Activated naive CD4-positive, alpha-beta T cell treated with anti-CD3 and anti-CD28 coated beads, Interleukin-2, amount 50 U/mL, for 72 hours (primary cell): ENCODE measurements around the gene SEMA6C. TPM values are rescaled to one million over a fixed set of nuclear protein-coding genes. Genes with fewer than 3 reads are reported as not detected.
A peak's percentile ranks its signal among the peaks of the same experiment; 100 is the strongest.
"Not testable (repeated sequence)": the region's sequence is repeated elsewhere in the genome, so short reads cannot be mapped to it uniquely, and the experiment has no call there.

Experiments used
- ATAC-seq, 2 donors: fragments of 150-1000 bp; cut with Tn5 transposase; 2 replicates each; pipeline ENCODE4 v1.10.0; 2021; ENCODE audit warnings: mild to moderate bottlenecking in 2 of 2, moderate library complexity in 2 of 2
- DNase-seq, 2 donors: peaks; one replicate each; pipeline ENCODE4 v3.0.0; 2021 to 2022; ENCODE audit warnings: low spot score in 2 of 2
- H3K27ac Mint-ChIP-seq, 2 donors: one replicate each; pipeline ENCODE4 v1.8.0; 2022; ENCODE audit warnings: mild to moderate bottlenecking in 2 of 2, mixed read lengths in 2 of 2
- H3K36me3 Mint-ChIP-seq, 2 donors: one replicate each; pipeline ENCODE4 v1.8.0; 2022; ENCODE audit warnings: mixed read lengths in 2 of 2
- H3K9me3 Mint-ChIP-seq, 2 donors: one replicate each; pipeline ENCODE4 v1.8.0; 2022; ENCODE audit warnings: mixed read lengths in 2 of 2
- total RNA-seq, 2 donors: library from RNA; stranded (reverse); gene quantifications; one replicate each; pipeline ENCODE4 v1.2.3, GENCODE V29; 2022

Gene SEMA6C
- 1 to 10 TPM; 2.8 to 7.1 TPM for total RNA-seq

- ATAC-seq (peak; percentile 100), DNase-seq (peak; percentile 89 to 90)
- peak within 1 kb of the TSS; percentile 64 to 73 for H3K27ac Mint-ChIP-seq
- no peaks in the 10 kb centered on the region for H3K9me3 Mint-ChIP-seq
- H3K36me3 Mint-ChIP-seq: no peaks in the 10 kb centered on the region
These were observed at the start of gene SEMA6C for GRCh38 chr1:151146412-151147131. SEMA6C (minus strand) TSS chr1:151146631; CDS start chr1:151142621, 4,010 bp downstream.

- H3K36me3 Mint-ChIP-seq: peaks cover 22 to 24% of the 10 kb centered on the region in 2 donors
- not testable (repeated sequence) for DNase-seq, H3K9me3 Mint-ChIP-seq, H3K27ac Mint-ChIP-seq, ATAC-seq
These were observed 48.6 kb upstream of the SEMA6C start for GRCh38 chr1:151194894-151195594.

GRCh38 chr1:151193856-151194255, 47.4 kb upstream of the SEMA6C start:
- H3K9me3 Mint-ChIP-seq: no peaks in the 10 kb centered on the region

GRCh38 chr1:151193304-151193703, 46.9 kb upstream of the SEMA6C start:
- Mint-ChIP-seq H3K36me3 (peaks cover 9 to 11% of the 10 kb centered on the region in 2 donors), H3K27ac (no peak overlapping the region), H3K9me3 (no peaks in the 10 kb centered on the region)
- DNase-seq (no peak), ATAC-seq (no peak)

More at GRCh38 chr1:151193856-151194255, 47.4 kb upstream of the SEMA6C start:
- peaks cover 15 to 16% of the 10 kb centered on the region in 2 donors for H3K36me3 Mint-ChIP-seq
- ATAC-seq (no peak), DNase-seq (no peak)
- no peak overlapping the region for H3K27ac Mint-ChIP-seq

- no peak for ATAC-seq
- peaks cover 6 to 7% of the 10 kb centered on the region in 2 donors for H3K36me3 Mint-ChIP-seq
- no peaks in the 10 kb centered on the region for H3K9me3 Mint-ChIP-seq
- no peak for DNase-seq
- no peak overlapping the region for H3K27ac Mint-ChIP-seq
These were observed 45.6 kb upstream of the SEMA6C start for GRCh38 chr1:151192047-151192446.

- Mint-ChIP-seq H3K27ac (peak within 1 kb of the TSS; percentile 93 to 99), H3K9me3 (no peaks in the 10 kb centered on the region), H3K36me3 (peaks cover 6 to 16% of the 10 kb centered on the region in 2 donors)
- ATAC-seq (peak; percentile 97 to 99), DNase-seq (peak; percentile 80 to 86)
These were observed 43.4 kb upstream of the SEMA6C start, which contains the start of gene VPS72 for GRCh38 chr1:151189637-151190445. VPS72 (minus strand) TSS chr1:151190197; CDS start chr1:151190121, 76 bp downstream.

- Mint-ChIP-seq H3K36me3 (peaks cover 11 to 23% of the 10 kb centered on the region in 2 donors), H3K27ac (peak overlapping the region; percentile 91 to 93)
- not testable (repeated sequence) for ATAC-seq, H3K9me3 Mint-ChIP-seq, DNase-seq
These were observed 42.2 kb upstream of the SEMA6C start for GRCh38 chr1:151188667-151189066.

- DNase-seq (no peak), ATAC-seq (no peak)
- H3K9me3 Mint-ChIP-seq: no peaks in the 10 kb centered on the region
- H3K36me3 Mint-ChIP-seq: peaks cover 18 to 31% of the 10 kb centered on the region in 2 donors
- no peak overlapping the region for H3K27ac Mint-ChIP-seq
These were observed 40.8 kb upstream of the SEMA6C start for GRCh38 chr1:151187205-151187604.

- H3K27ac Mint-ChIP-seq: peak overlapping the region in 1 of 2 donors; percentile 69
- ATAC-seq (no peak), DNase-seq (no peak)
- no peaks in the 10 kb centered on the region for H3K9me3 Mint-ChIP-seq
- H3K36me3 Mint-ChIP-seq: peaks cover 12 to 39% of the 10 kb centered on the region in 2 donors
These were observed 37.8 kb upstream of the SEMA6C start for GRCh38 chr1:151184211-151184610.

GRCh38 chr1:151176514-151177045, 30.1 kb upstream of the SEMA6C start:
- H3K27ac Mint-ChIP-seq: peak overlapping the region in 1 of 2 donors; percentile 70
- peaks cover 10 to 13% of the 10 kb centered on the region in 2 donors for H3K36me3 Mint-ChIP-seq
- ATAC-seq: no peak

GRCh38 chr1:151175863-151176262, 29.4 kb upstream of the SEMA6C start, which contains the start of gene TMOD4:
TMOD4 (minus strand) TSS chr1:151175981; CDS start chr1:151174875, 1,106 bp downstream.
- no peaks in the 10 kb centered on the region for H3K9me3 Mint-ChIP-seq
- no peak for DNase-seq

More at GRCh38 chr1:151176514-151177045, 30.1 kb upstream of the SEMA6C start:
- no peaks in the 10 kb centered on the region for H3K9me3 Mint-ChIP-seq
- DNase-seq: no peak

GRCh38 chr1:151175041-151175741, 28.8 kb upstream of the SEMA6C start:
- no peak for DNase-seq
- no peak for ATAC-seq
- Mint-ChIP-seq H3K36me3 (peaks cover 0 to 10% of the 10 kb centered on the region in 2 donors), H3K27ac (peak overlapping the region in 1 of 2 donors; percentile 21), H3K9me3 (no peaks in the 10 kb centered on the region)

More at GRCh38 chr1:151175863-151176262, 29.4 kb upstream of the SEMA6C start, which contains the start of gene TMOD4:
- Mint-ChIP-seq H3K36me3 (peaks cover 5 to 10% of the 10 kb centered on the region in 2 donors), H3K27ac (peak within 1 kb of the TSS; percentile 21 to 70)
- peak; percentile 41 to 64 for ATAC-seq

- ATAC-seq (no peak), DNase-seq (no peak)
- Mint-ChIP-seq H3K36me3 (peaks cover 13 to 19% of the 10 kb centered on the region in 2 donors), H3K9me3 (no peaks in the 10 kb centered on the region), H3K27ac (peak overlapping the region; percentile 6 to 7)
These were observed 24.8 kb upstream of the SEMA6C start for GRCh38 chr1:151171190-151171589.

- DNase-seq (no peak), ATAC-seq (no peak)
- Mint-ChIP-seq H3K9me3 (no peaks in the 10 kb centered on the region), H3K36me3 (peaks cover 22 to 25% of the 10 kb centered on the region in 2 donors), H3K27ac (peak overlapping the region; percentile 73 to 95)
These were observed 20.7 kb upstream of the SEMA6C start for GRCh38 chr1:151167116-151167515.

- no peak for DNase-seq
- H3K36me3 Mint-ChIP-seq: peaks cover 22 to 25% of the 10 kb centered on the region in 2 donors
These were observed 20.1 kb upstream of the SEMA6C start for GRCh38 chr1:151166505-151166956.

More at GRCh38 chr1:151166505-151166956, 20.1 kb upstream of the SEMA6C start:
- Mint-ChIP-seq H3K9me3 (no peaks in the 10 kb centered on the region), H3K27ac (peak overlapping the region; percentile 95 to 97)
- peak in 1 of 2 donors; percentile 37 for ATAC-seq
